Ovary (tissue), 9 donors: Measurements from ENCODE around the gene GDF15. TPM values are rescaled to one million over a fixed set of nuclear protein-coding genes. Genes with fewer than 3 reads are reported as not detected.

Experiments used
- DNase-seq, 5 donors: peaks; one replicate each; pipeline ENCODE4 v3.0.0-alpha.2; 2019 to 2020
- H3K27ac ChIP-seq, 2 donors: fragments of 200-600 bp; one replicate each; pipeline versions ENCODE4 v1.5.1 to v1.8.0; 2019 to 2022
- H3K27me3 ChIP-seq: fragments of 200-600 bp; one replicate; pipeline ENCODE4 v1.8.0; 2022
- H3K36me3 ChIP-seq: fragments of 200-600 bp; sonication (generic); one replicate; pipeline ENCODE4 v1.5.1; 2019
- H3K4me1 ChIP-seq: one replicate; pipeline ENCODE4 v1.8.1; 2013; ENCODE audit warnings: mild to moderate bottlenecking, moderate library complexity; ENCODE audit not compliant: insufficient read depth
- H3K4me3 ChIP-seq: fragments of 200-600 bp; sonication (generic); one replicate; pipeline ENCODE4 v1.5.1; 2017
- H3K9me3 ChIP-seq, 2 donors: fragments of 200-600 bp in 1 of 2; sonication (generic) in 1 of 2; one replicate each; pipeline versions ENCODE4 v1.5.1 to v1.8.1; 2013 to 2019; ENCODE audit warnings: mild to moderate bottlenecking in 1 of 2, moderate library complexity in 1 of 2
- CTCF ChIP-seq, 3 donors: fragments of 450-650 bp in 2 of 3; fragments of 200-600 bp in 1 of 3; IDR thresholded peaks; one replicate each; pipeline versions ENCODE4 v1.5.1 to v1.8.0; 2016 to 2022; ENCODE audit warnings: antibody characterized with exemption in 3 of 3, mild to moderate bottlenecking in 1 of 3
- EP300 ChIP-seq: sonication (generic); formaldehyde crosslinking; IDR thresholded peaks from one replicate; pipeline ENCODE4 v1.6.1; 2017; ENCODE audit warnings: antibody characterized with exemption
- POLR2A ChIP-seq: fragments of 450-650 bp; IDR thresholded peaks from one replicate; pipeline ENCODE4 v1.6.1; 2017; ENCODE audit warnings: antibody characterized with exemption, mild to moderate bottlenecking, moderate library complexity
- WGBS, 3 donors: extraction: QIAGEN DNeasy Blood & Tissue Kit in 1 of 3; methylation state at CpG; one replicate each; pipeline versions ENCODE4 v1.1.5 to v1.1.7; 2013 to 2017; 5-methylcytosine and 5-hydroxymethylcytosine counted together
- intact Hi-C, 4 donors: fragments of 100-400 bp; cut with DNase I; formaldehyde crosslinking; loops; one replicate each; pipeline versions ENCODE4 v1.11.0 to v1.15.1; 2022 to 2023
- polyA plus RNA-seq, 2 donors: library from polyadenylated mRNA; stranded (reverse); fragments of 200-250 nt in 1 of 2; fragments of 350-450 nt in 1 of 2; fragmentation: Illumina TruSeq in 1 of 2; extraction: RNeasy Lipid Tissue Mini Kit (QIAGEN cat#74804) in 1 of 2; gene quantifications; one replicate each; pipeline ENCODE4 v1.2.3, GENCODE V29; 2013 to 2014
- total RNA-seq, 7 donors: library from RNA; depleted of rRNA in 2 of 7; stranded (reverse); fragments of >200 nt in 2 of 7; fragmentation: NEBNext Ultra II Directional in 3 of 7; extraction: Animal tissue kit (Norgen Biotek cat#: 25700) in 3 of 7; gene quantifications; one replicate each; pipeline versions ENCODE4 v1.1.0 to v1.2.4, GENCODE V29; 2016 to 2023
- donor health status: DM: no; HTN: no; CAD: no; lungs with moderate emphysema.
- donor health status: DM: no; HTN: no; CAD: no.
- donor health status: Bipolar disorder and iron deficiency.
- donor health status: DM: yes; HTN: yes; CAD: no.
- donor health status: DM: no; HTN: no; CAD: no.
- donor health status: DM: yes; HTN: yes; CAD: no.

Gene GDF15
- total and polyA plus RNA-seq, 9 donors, result 0.67 to 20.9 (median 3.3) TPM

GRCh38 chr19:18385359-18385674 lies 641 bp upstream of the GDF15 start:
- H3K4me1 ChIP-seq, result peaks cover 1% of the 10 kb centered on the region
- no peaks in the 10 kb centered on the region for H3K27me3 ChIP-seq
- no peak overlapping the region for H3K27ac ChIP-seq
- intact Hi-C loops, result loop anchor here in 1 of 4 donors (5.0 kb wide), 1 partner anchor 33 kb away; no protein-coding TSS in a partner anchor
- no peaks in the 10 kb centered on the region for H3K36me3 ChIP-seq
- H3K4me3 ChIP-seq, result no peak overlapping the region
- WGBS, 3 donors, result 89 to 96% (median 89%) methylated on average over 3 of the region's 3 CpGs
- no peaks in the 10 kb centered on the region for H3K9me3 ChIP-seq
- TF ChIP-seq POLR2A, result no peak
- no peak for TF ChIP-seq CTCF (IDR thresholded peaks at IDR 0.05)
- no peak for TF ChIP-seq EP300
- DNase-seq, result no peak

- TF ChIP-seq CTCF (IDR thresholded peaks at IDR 0.05) (no peak), EP300 (no peak), POLR2A (no peak)
- 75 to 82% (median 82%) methylated on average over 14 of the region's 14 CpGs for WGBS, 3 donors
- Histone ChIP-seq H3K27me3 (no peaks in the 10 kb centered on the region), H3K9me3 (no peaks in the 10 kb centered on the region), H3K4me3 (peak overlapping the region; percentile 1), H3K36me3 (no peaks in the 10 kb centered on the region), H3K4me1 (peaks cover 1% of the 10 kb centered on the region), H3K27ac (no peak overlapping the region)
- intact Hi-C loops, result loop anchor here in 1 of 4 donors (5.0 kb wide), 1 partner anchor 34 kb away; no protein-coding TSS in a partner anchor
- DNase-seq, result no peak
These were observed 749 bp downstream of the GDF15 start for GRCh38 chr19:18386543-18387271.

GRCh38 chr19:18388100-18388959 lies 2.4 kb downstream of the GDF15 start:
- 6 to 11% (median 7%) methylated on average over 70 to 86 of the region's 86 CpGs for WGBS, 3 donors
- intact Hi-C loops, result loop anchor here in 1 of 4 donors (5.0 kb wide), 1 partner anchor 36 kb away; no protein-coding TSS in a partner anchor
- no peaks in the 10 kb centered on the region for H3K36me3 ChIP-seq
- no peaks in the 10 kb centered on the region for H3K9me3 ChIP-seq
- peaks cover 5% of the 10 kb centered on the region for H3K4me1 ChIP-seq
- H3K4me3 ChIP-seq, result peak overlapping the region; percentile 17
- H3K27ac ChIP-seq, result no peak overlapping the region
- peak; percentile 69 to 87 (median 80) for DNase-seq
- H3K27me3 ChIP-seq, result no peaks in the 10 kb centered on the region
- TF ChIP-seq CTCF (IDR thresholded peaks at IDR 0.05) (peak; percentile 97 to 99 (median 98)), POLR2A (no peak)

- intact Hi-C loops, result loop anchor here in 1 of 4 donors (5.0 kb wide), 1 partner anchor 37 kb away; no protein-coding TSS in a partner anchor
- H3K4me3 ChIP-seq, result no peak overlapping the region
- no peaks in the 10 kb centered on the region for H3K9me3 ChIP-seq
- peaks cover 7% of the 10 kb centered on the region for H3K4me1 ChIP-seq
- H3K27ac ChIP-seq, result no peak overlapping the region
- H3K36me3 ChIP-seq, result no peaks in the 10 kb centered on the region
- DNase-seq, result no peak
- H3K27me3 ChIP-seq, result no peaks in the 10 kb centered on the region
- 69 to 73% (median 70%) methylated on average over 13 of the region's 13 CpGs for WGBS, 3 donors
- TF ChIP-seq EP300 (no peak), CTCF (IDR thresholded peaks at IDR 0.05) (no peak), POLR2A (no peak)
These were observed 3.2 kb downstream of the GDF15 start for GRCh38 chr19:18388960-18389725.
